Endothelial cell of umbilical vein (primary cell): ENCODE results near the gene STK24. TPM values are rescaled to one million over a fixed set of nuclear protein-coding genes. Genes with fewer than 3 reads are reported as not detected.

ENCODE experiments used
- BruUV-seq: library from RNA; stranded (reverse); fragments of 400-500 nt; replicated peaks from 2 replicates; lab custom pipeline; 2021; lab: Mats Ljungman, UMichigan
- CTCF ChIA-PET: fragments of 300-600, 350-600 bp; sonication (Branson Sonifier 250); formaldehyde crosslinking; loops from one replicate; lab custom pipeline; 2021; ENCODE audit warnings: antibody characterized with exemption, inconsistent platforms; lab: Charles Lee
- POLR2A ChIA-PET: fragments of 300-600, 350-600 bp; sonication (Branson Sonifier 250); formaldehyde crosslinking; loops from one replicate; lab custom pipeline; 2021; ENCODE audit warnings: antibody characterized with exemption, inconsistent platforms; lab: Charles Lee
- DNase-seq: peaks from one replicate; pipeline ENCODE4 v3.0.0-alpha.2; 2011; ENCODE audit warnings: low read depth, low spot score
- FAIRE-seq: peaks from 2 replicates; lab custom pipeline; 2011; peaks lifted over from hg19 to GRCh38; lab: Jason Lieb, UNC
- H2AFZ ChIP-seq: 2 replicates; pipeline ENCODE4 v1.6.0; 2012; ENCODE audit warnings: low read depth, low read length, control low read depth, inconsistent platforms
- H3K27ac ChIP-seq: 2 replicates; pipeline ENCODE4 v1.5.1; 2011; ENCODE audit warnings: low read depth, mild to moderate bottlenecking, control low read depth, low read length, moderate library complexity; ENCODE audit not compliant: insufficient read depth
- H3K27me3 ChIP-seq, 2 experiments: 2 replicates each; pipeline versions ENCODE4 v1.6.0 to v1.6.1; 2011; ENCODE audit warnings: low read length in 2 of 2, mixed read lengths in 1 of 2; ENCODE audit not compliant: control insufficient read depth in 2 of 2, insufficient read depth in 2 of 2
- H3K36me3 ChIP-seq, 2 experiments: 2 replicates in 1 of 2; 3 replicates in 1 of 2; pipeline ENCODE4 v1.5.1; 2011; ENCODE audit warnings: low read length in 2 of 2, mild to moderate bottlenecking in 1 of 2, moderate library complexity in 1 of 2; ENCODE audit not compliant: control insufficient read depth in 2 of 2, insufficient read depth in 2 of 2; ENCODE audit errors: extremely low read depth in 1 of 2
- H3K4me1 ChIP-seq: 3 replicates; pipeline ENCODE4 v1.5.1; 2011; ENCODE audit warnings: mild to moderate bottlenecking, low read length; ENCODE audit not compliant: control insufficient read depth, insufficient read depth; ENCODE audit errors: extremely low read depth
- H3K4me2 ChIP-seq: 2 replicates; pipeline ENCODE4 v1.6.1; 2011; ENCODE audit warnings: low read length, control low read depth, mixed read lengths; ENCODE audit not compliant: insufficient read depth
- H3K4me3 ChIP-seq, 3 experiments: fragments of 200-600 bp in 1 of 3; sonication (generic), shearing (Covaris generic) in 1 of 3; replicated peaks in 1 of 3; 2 replicates each; pipeline ENCODE4 v1.5.1; 2011 to 2016; ENCODE audit warnings: control low read depth in 3 of 3, low read length in 3 of 3, mild to moderate bottlenecking in 2 of 3, inconsistent platforms in 1 of 3, low read depth in 1 of 3, moderate library complexity in 1 of 3; ENCODE audit not compliant: insufficient read depth in 1 of 3
- H3K79me2 ChIP-seq: 2 replicates; pipeline ENCODE4 v1.6.0; 2012; ENCODE audit warnings: low read length, inconsistent platforms; ENCODE audit not compliant: control insufficient read depth, insufficient read depth
- H3K9ac ChIP-seq: replicated peaks from 2 replicates; pipeline ENCODE3; 2011; ENCODE audit warnings: low read length, control low read depth; ENCODE audit not compliant: insufficient read depth; ENCODE audit errors: extremely low read depth
- H3K9me1 ChIP-seq: replicated peaks from 3 replicates; pipeline ENCODE4 v1.6.0; 2011; ENCODE audit warnings: mild to moderate bottlenecking, low read length; ENCODE audit not compliant: control insufficient read depth, insufficient read depth; ENCODE audit errors: extremely low read depth
- H3K9me3 ChIP-seq: replicated peaks from 2 replicates; pipeline ENCODE4 v1.5.1; 2012; ENCODE audit warnings: low read length, inconsistent platforms; ENCODE audit not compliant: control insufficient read depth, insufficient read depth
- H4K20me1 ChIP-seq: replicated peaks from 2 replicates; pipeline ENCODE3; 2011; ENCODE audit warnings: mild to moderate bottlenecking, low read length; ENCODE audit not compliant: control insufficient read depth, insufficient read depth; ENCODE audit errors: extremely low read depth
- CTCF ChIP-seq, 2 donors: IDR thresholded peaks; 1 replicate in 1 of 2; 2 replicates in 1 of 2; pipeline ENCODE4 v1.5.1; 2011; ENCODE audit warnings: low read length in 2 of 2, mild to moderate bottlenecking in 2 of 2, moderate library complexity in 2 of 2, control low read depth in 1 of 2, inconsistent platforms in 1 of 2, low read depth in 1 of 2; ENCODE audit not compliant: insufficient read depth in 1 of 2; ENCODE audit errors: extremely low read depth in 1 of 2
- EZH2 ChIP-seq: IDR thresholded peaks from 2 replicates; pipeline ENCODE4 v1.6.1; 2012; ENCODE audit warnings: borderline replicate concordance, low read depth, mild to moderate bottlenecking, moderate library complexity, low read length, inconsistent platforms; ENCODE audit not compliant: severe bottlenecking
- FOS ChIP-seq: IDR thresholded peaks from 2 replicates; pipeline ENCODE4 v1.6.1; 2011; ENCODE audit warnings: mild to moderate bottlenecking, low read length, moderate library complexity, borderline replicate concordance; ENCODE audit not compliant: insufficient read depth
- GATA2 ChIP-seq: IDR thresholded peaks from 2 replicates; pipeline ENCODE4 v1.7.0; 2011; ENCODE audit warnings: low read depth, mild to moderate bottlenecking, moderate library complexity, mixed read lengths, low read length; ENCODE audit not compliant: insufficient read length, insufficient read depth
- JUN ChIP-seq: IDR thresholded peaks from 2 replicates; pipeline ENCODE4 v1.6.1; 2011; ENCODE audit warnings: borderline replicate concordance, low read depth; ENCODE audit not compliant: insufficient read length, insufficient read depth
- MYC ChIP-seq: IDR thresholded peaks from one replicate; pipeline ENCODE4 v1.6.1; 2011; ENCODE audit warnings: mild to moderate bottlenecking, low read depth, low read length
- POLR2A ChIP-seq: IDR thresholded peaks from 2 replicates; pipeline ENCODE4 v1.6.1; 2012; ENCODE audit warnings: low read depth, mild to moderate bottlenecking, control low read depth, low read length
- POLR2AphosphoS5 ChIP-seq: IDR thresholded peaks from 2 replicates; pipeline ENCODE4 v1.6.1; 2012; ENCODE audit warnings: low read depth, mild to moderate bottlenecking, control low read depth, low read length, moderate library complexity; ENCODE audit not compliant: insufficient read depth
- dilution Hi-C: fragments of 300-500 bp; cut with MboI; formaldehyde crosslinking; loops from one replicate; pipeline ENCODE4 v1.15.0; 2019; ENCODE audit warnings: low sequenced_read_pairs; ENCODE audit not compliant: extremely low pct_ligation_motif_present
- intact Hi-C: fragments of 100-400 bp; cut with micrococcal nuclease; formaldehyde crosslinking; loops from one replicate; pipeline ENCODE4 v1.10.0; 2022
- polyA plus RNA-seq, 4 experiments: library from polyadenylated mRNA; depleted of rRNA in 3 of 4; stranded (reverse) in 3 of 4; unstranded in 1 of 4; fragments of >200 nt; gene quantifications; 2 replicates each; pipeline versions ENCODE4 v1.2.1 to v1.2.3, GENCODE V29; 2011 to 2012; ENCODE audit warnings: missing spikeins in 1 of 4
- total RNA-seq: library from RNA; stranded (reverse); gene quantifications from 2 replicates; pipeline ENCODE4 v1.2.3, GENCODE V29; 2021
- TF ChIP-seq, protein P1 (sequence below): IDR thresholded peaks from 2 replicates; pipeline ENCODE4 v1.6.1; 2011; ENCODE audit not compliant: insufficient read depth, insufficient read length

Gene STK24
- total and polyA plus RNA-seq, 2 donors (not counting 3 experiments of a cell fraction or from before 2014, with no cell fraction given) = 43.3 to 100 TPM

DNA sequence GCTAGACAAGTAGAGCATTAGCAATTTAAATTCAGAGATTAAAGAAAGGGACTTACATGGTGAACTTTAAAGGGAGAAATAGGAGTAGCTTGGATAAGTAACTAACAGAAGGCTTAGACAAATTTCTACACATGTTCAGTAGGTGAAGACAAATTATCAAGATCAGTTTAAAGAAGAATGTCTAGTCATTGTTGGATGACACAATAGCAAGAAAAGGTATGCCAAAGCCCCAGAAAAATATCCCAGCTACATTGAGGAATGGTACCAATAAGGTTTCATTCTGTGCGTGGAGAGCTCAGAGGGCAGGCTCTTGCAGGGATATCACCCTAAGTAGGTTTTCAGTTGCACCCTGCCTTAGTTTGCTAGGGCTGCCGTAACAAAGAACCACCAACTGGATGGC is 3.5 kb upstream of the STK24 start:
- CTCF ChIA-PET = interaction anchor here (1.2 to 2.0 kb wide), 4 partner anchors 17 to 93 kb away, joined by 3 to 6 read pairs (median 4); no protein-coding TSS in a partner anchor
- Histone ChIP-seq H3K4me2 (no peak overlapping the region), H3K27me3 (no peaks in the 10 kb centered on the region), H3K27ac (no peak overlapping the region), H3K9ac (no peak overlapping the region), H3K36me3 (no peaks in the 10 kb centered on the region), H3K4me3 (no peak overlapping the region), H3K79me2 (peaks cover 12% of the 10 kb centered on the region), H3K4me1 (peaks cover 7% of the 10 kb centered on the region), H4K20me1 (no peaks in the 10 kb centered on the region), H3K9me1 (no peaks in the 10 kb centered on the region), H2AFZ (no peak overlapping the region), H3K9me3 (no peaks in the 10 kb centered on the region)
- intact Hi-C loops = no loop called here
- dilution Hi-C loops = loop anchor here (10.0 kb wide), 1 partner anchor 76 kb away; no protein-coding TSS in a partner anchor
- FAIRE-seq = no peak
- TF ChIP-seq GATA2 = no peak
- POLR2A ChIA-PET = no interaction called here
- BruUV-seq = no TSS peak
- no peak for DNase-seq

- H3K9me1 ChIP-seq = no peaks in the 10 kb centered on the region
- POLR2A ChIA-PET = interaction anchor here (0.9 kb wide), 3 partner anchors 10 to 127 kb away, joined by 3 to 5 read pairs (median 4); no protein-coding TSS in a partner anchor
- peaks cover 15% of the 10 kb centered on the region for H3K4me1 ChIP-seq
- peak overlapping the region; percentile 95 for H3K27ac ChIP-seq
- H2AFZ ChIP-seq = peak overlapping the region; percentile 46
- peak overlapping the region; percentile 85 for H3K4me2 ChIP-seq
- H3K9me3 ChIP-seq = no peaks in the 10 kb centered on the region
- peak overlapping the region; percentile 34 to 84 (median 72) for H3K4me3 ChIP-seq
- no peaks in the 10 kb centered on the region for H3K36me3 ChIP-seq
- peaks cover 37% of the 10 kb centered on the region for H3K79me2 ChIP-seq
- intact Hi-C loops (loop anchor here (1.0 to 5.0 kb wide), 2 partner anchors 74 to 102 kb away; no protein-coding TSS in a partner anchor), dilution Hi-C loops (no loop called here)
- TF ChIP-seq POLR2A (no peak), JUN (no peak), POLR2AphosphoS5 (no peak), MYC (no peak), EZH2 (no peak), FOS (no peak), CTCF (IDR thresholded peaks at IDR 0.05; ENCODE audit: extremely low read depth in 1 of 2, insufficient read depth in 1 of 2, low read depth in 1 of 2, low read length in 2 of 2) (no peak), GATA2 (no peak)
- TF ChIP-seq, protein P1, sequence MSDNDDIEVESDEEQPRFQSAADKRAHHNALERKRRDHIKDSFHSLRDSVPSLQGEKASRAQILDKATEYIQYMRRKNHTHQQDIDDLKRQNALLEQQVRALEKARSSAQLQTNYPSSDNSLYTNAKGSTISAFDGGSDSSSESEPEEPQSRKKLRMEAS = no peak
- CTCF ChIA-PET = interaction anchor here (0.9 to 1.8 kb wide), 6 partner anchors 9 to 132 kb away, joined by 3 to 15 read pairs (median 8); no protein-coding TSS in a partner anchor
- H3K9ac ChIP-seq = peak overlapping the region; percentile 94
- H4K20me1 ChIP-seq = no peaks in the 10 kb centered on the region
- FAIRE-seq = no peak
- no peak for DNase-seq
- BruUV-seq = TSS peak; percentile 47
- no peaks in the 10 kb centered on the region for H3K27me3 ChIP-seq
Measured at GRCh38 chr13:98577836-98578285, 954 bp upstream of the STK24 start.
